GM19395 (cell line): ENCODE results near the gene DAGLA.

Experiments
- ATAC-seq: cut with Tn5 transposase; IDR thresholded peaks from one replicate; pipeline ENCODE4 v1.9.1; 2021; ENCODE audit warnings: mild to moderate bottlenecking, moderate library complexity; ENCODE audit not compliant: unreplicated experiment

Gene DAGLA

DNA sequence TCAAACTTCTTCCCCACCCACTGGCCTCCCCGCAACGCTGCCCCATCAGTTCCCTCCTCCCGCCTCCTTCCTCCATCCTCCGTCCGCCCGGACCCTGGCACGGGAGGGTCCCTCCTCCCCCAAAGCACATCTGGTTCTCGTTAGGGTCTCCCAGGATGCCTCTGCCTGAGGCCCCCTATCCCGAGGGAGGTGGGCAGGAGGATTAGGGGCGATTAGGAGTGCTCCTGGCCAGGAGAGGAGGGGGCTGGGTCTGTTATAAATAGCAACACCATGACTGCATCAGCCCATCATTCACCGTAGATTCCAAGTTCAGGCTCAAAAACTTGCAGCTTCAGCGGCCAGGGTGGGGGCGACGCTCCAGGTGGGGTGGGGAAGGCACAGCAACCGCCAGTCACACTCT lies 82.6 kb downstream of the DAGLA start:
- no peak for ATAC-seq

- no peak for ATAC-seq
Measured at GRCh38 chr11:61763930-61764605, 83.9 kb downstream of the DAGLA start.

- no peak for ATAC-seq
Measured at GRCh38 chr11:61764606-61765260, 84.5 kb downstream of the DAGLA start.

GRCh38 chr11:61765550-61766253 lies 85.5 kb downstream of the DAGLA start:
- ATAC-seq: no peak

DNA sequence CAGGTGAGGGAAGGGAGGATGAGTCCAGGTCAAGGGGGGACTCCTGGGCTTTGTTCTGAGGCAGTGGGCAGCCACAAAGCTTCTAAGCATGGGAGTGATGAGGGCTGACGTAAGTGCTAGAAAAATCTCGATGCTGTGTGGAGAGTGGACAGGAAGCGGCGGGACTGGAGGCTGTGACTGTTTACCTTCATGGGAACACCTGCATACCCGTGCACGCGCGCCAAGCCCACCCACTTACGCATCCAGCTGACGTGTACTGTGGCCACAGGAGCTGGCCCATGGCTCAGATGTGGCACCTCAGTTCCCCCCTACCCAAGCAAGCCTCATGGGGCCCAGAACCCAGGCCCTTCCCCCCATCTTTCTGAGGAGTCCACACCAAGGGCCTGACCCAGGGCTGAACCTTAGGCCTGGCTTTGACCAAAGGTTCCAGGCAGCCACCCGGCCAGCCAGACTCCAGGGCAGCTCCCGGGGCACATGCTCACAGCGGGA lies 86.2 kb downstream of the DAGLA start:
- ATAC-seq: no peak

DNA sequence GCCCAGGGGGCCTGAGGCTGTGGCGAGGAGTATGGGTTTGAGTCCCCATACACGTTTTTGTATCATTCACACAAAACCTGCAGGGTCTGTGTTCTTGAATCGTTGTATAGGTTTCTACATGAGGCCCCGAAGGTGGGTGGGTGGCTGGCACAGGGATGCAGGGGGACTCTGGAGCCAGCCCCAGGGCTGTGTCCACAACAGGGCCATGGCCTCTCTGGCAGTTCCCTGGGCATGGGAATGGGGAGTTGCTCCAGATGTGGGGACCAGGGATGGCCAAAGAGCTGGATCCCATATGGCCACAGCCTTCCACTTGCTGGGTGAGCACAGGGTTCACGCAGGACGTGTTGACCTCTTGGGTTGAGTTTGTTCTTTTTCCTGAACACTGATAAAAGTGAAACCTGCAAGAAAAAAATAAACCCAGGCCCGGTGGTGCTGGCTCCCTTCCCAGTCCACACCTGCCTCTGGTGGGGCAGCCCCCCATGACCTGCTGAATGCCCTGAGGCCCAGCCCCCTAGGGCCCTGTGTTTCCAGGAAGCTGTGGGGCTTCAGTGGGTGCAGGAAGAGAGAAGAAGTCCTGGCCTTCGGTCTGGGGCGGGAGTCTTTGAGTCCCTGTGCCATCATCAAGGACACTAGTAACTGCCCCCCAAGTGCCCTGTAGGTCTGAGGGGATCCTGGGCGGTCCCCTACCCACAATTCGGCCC lies 88.3 kb downstream of the DAGLA start:
- ATAC-seq: no peak

GRCh38 chr11:61769169-61769920 lies 89.2 kb downstream of the DAGLA start:
- no peak for ATAC-seq

DNA sequence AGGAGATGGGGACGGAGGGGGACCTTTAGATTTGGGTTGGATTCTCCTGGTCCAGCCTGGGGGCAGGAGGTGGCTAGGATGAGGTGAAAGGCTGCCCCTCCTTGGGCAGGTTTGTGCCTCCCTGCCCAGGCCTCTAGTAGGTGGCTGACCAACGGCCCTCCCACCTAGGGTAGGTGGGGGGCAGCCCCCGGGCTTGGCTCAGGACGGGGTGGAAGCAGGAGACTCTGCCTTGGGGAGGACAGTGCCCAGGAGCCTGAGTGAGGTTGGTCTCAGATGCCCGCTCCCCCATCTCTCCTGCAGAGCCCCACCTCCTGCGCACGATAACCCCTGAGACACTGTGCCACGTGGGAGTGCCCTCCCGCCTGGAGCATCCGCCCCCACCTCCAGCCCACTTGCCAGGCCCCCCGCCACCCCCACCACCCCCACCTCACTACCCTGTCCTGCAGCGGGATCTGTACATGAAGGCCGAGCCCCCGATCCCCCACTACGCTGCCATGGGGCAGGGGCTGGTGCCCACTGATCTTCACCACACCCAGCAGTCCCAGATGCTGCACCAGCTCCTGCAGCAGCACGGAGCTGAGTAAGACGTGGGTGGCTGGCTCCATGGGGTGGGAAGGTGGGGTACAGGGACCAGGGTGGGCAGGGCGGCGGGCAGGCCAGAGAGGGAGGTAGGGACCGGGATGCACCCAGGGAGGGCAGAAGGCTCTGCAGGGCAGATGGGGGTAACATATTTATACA lies 89.9 kb downstream of the DAGLA start:
- ATAC-seq: no peak

DNA sequence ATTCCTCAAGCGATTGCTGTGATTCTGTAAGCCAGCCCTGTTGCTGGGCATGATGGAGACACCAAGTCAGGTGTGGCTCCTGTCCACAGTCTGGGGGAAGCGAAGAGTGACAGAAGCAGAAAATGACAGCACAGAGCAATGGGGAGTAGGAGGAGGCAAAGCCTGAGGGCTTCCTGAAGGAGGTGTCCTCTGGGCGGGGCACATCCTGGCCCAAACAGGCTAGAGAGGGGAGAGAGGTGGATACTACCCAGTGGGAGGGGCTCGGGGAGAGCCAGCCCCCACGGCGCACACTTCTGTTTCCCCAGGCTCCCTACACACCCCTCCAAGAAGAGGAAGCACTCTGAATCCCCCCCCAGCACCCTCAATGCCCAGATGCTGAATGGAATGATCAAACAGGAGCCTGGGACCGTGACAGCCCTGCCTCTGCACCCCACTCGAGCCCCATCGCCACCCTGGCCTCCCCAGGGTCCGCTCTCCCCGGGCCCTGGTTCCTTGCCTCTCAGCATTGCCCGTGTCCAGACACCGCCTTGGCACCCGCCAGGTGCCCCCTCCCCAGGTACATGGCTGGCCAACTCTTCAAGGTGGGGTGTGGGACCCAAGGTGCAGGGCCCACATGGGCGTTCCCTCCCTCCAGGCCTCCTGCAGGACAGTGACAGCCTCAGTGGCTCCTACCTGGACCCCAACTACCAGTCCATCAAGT lies 91.2 kb downstream of the DAGLA start:
- ATAC-seq: no peak

DNA sequence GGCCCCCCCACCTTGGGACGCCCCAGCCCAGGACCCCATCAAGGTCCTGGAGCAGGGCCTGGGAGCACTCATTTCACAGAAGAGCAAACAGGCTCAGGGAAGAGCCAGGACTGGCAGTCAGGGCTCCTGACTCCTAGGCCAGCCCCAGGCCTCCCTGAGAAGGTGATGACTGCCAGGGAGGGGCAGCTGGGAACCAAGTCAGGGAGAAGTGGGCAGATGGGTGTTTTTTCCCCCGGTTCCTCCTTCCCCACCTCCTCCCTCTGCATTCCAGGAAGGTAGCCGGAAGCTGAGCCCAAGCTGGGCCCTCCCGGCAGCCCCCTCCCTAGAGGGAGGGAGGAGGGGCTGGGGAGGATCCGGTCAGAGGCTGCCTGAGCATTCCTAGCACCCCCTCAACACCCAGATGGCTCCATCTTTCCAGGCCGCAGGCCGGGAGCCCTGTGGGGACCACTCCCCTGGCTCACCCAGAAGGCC lies 91.8 kb downstream of the DAGLA start:
- no peak for ATAC-seq

- ATAC-seq: no peak
Measured at GRCh38 chr11:61773356-61773755, 93.2 kb downstream of the DAGLA start.

GRCh38 chr11:61773809-61774208 lies 93.6 kb downstream of the DAGLA start:
- ATAC-seq: no peak

DNA sequence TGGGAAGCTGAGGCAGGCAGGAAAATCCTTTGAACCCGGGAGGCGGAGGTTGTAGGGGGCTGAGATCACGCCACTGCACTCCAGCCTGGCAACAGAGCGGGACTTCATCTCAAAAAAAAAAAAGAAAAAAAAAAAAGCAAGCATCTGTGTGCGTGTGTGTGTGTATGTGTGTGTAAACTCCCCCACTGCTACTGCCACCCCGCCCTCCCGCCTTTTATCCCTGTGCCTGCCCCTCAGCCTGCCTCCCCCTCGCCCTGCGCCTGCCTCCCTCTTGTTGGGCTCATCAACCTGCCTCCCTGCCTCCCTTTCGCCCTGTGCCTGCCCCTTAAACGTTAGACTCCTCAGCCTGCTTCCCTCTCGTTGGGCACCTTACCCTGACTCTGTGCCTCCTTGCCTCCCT lies 94.2 kb downstream of the DAGLA start:
- ATAC-seq: no peak

DNA sequence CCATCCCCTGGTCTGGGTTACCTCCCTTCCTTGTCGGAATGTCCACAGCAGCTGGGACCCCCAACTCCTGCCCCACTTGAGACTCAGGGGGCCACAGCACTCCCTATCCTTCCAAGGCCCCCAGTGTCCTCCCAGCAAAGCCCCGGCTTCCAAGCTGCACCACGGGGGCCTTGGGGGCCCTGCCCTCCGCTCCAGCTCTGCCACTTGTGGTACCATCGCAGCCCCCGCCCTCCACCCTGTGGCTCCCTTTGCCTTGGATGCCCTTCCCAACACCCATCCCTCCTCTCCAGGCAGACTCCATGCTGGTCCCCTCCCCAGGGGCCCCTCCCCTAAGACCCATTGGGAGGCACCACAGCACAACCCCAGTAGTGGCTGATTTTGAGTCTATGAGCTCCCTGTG lies 94.9 kb downstream of the DAGLA start:
- no peak for ATAC-seq

DNA sequence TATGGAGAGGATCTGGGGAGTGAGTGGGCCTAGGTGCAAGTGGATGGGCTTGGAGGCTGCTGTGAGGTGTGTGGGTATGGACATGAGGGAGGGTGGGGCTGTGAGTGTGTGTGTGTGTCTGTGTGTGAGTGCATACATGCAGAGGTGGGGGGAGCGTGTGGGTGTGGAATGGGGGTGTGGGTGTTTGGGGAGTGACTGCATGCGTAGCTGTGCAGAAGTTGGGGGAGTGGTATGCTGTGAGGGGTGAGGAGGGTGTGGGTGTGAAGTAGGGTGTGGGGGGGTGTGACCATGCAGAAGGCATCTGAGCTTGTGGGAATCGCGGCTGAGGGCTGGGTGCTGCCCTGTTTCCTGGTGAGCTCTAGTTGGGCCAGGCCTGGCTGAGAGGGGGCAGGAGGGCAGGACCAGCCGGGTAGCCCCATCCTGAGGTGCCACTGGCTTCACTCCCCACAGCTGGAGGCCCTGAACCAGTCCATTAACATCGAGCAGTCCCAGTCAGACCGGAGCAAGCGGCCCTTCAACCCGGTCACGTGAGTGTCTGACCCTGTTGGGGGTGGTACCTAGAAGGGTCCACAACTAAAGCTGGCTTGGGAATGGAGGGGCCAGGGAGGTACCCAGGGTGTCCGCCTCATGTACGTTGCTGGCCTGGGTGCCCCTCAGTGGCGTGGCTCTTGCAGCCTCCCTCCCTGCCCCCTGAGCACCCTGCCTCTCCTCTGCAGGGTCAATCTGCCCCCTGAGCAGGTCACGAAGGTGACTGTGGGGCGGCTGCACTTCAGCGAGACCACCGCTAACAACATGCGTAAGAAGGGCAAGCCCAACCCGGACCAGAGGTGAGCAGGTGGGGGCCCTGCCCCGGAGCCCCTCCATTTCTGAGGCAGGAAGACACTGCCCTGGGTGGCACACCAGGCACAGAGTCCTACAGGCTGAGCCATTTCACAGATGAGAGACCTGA lies 95.7 kb downstream of the DAGLA start:
- no peak for ATAC-seq

- peak; percentile 60 for ATAC-seq
Measured at GRCh38 chr11:61776561-61777075, 96.4 kb downstream of the DAGLA start.

DNA sequence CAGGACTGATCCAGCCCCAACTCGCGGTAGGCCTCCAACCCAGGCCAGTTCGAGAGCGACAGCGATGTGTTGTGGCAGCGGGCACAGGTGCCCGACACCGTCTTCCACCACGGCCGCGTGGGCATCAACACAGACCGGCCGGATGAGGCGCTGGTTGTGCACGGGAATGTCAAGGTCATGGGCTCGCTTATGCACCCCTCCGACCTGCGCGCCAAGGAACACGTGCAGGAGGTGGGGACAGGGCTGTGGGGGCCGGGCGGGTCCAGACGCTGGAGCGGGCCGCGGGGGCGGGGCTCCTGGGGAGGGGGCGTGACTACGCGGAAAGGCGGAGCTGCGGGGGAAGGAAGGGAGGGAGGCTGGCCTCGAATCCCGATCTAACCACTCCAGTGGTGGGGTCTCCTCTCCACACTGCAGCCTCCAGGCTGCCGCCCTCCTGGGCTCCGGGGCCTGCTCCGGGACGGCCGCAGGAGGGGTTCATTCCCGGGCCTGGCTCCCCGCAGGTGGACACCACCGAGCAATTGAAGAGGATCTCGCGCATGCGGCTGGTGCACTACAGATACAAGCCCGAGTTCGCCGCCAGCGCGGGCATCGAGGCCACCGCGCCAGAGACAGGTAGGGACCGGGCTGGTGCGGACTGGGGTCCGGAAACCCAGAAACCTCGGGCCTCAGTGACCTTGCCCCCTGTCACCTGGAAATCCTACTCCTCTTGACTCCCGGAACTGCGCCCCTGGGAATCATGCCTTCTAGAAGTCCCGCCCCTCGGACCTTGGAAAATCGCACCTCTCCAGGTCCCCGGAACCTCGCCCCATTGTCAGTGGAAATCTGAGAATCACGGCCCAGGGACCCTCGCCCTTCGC lies 97.3 kb downstream of the DAGLA start:
- no peak for ATAC-seq
